K562 (cell line): Measurements from ENCODE around the gene CALR3. TPM values are rescaled to one million over a fixed set of nuclear protein-coding genes. Genes with fewer than 3 reads are reported as not detected.

Experiments
- E2F4 ChIP-seq: sonication (generic); formaldehyde crosslinking; IDR thresholded peaks from 2 replicates; pipeline ENCODE4 v1.8.0; 2022; ENCODE audit warnings: mild to moderate bottlenecking, low read depth, missing genetic modification reagents
- EP400 ChIP-seq: fragments of 450-650 bp; IDR thresholded peaks from 2 replicates; pipeline ENCODE4 v1.6.1; 2017; ENCODE audit warnings: antibody characterized with exemption, mild to moderate bottlenecking, moderate library complexity
- ETS2 ChIP-seq: IDR thresholded peaks from 2 replicates; pipeline ENCODE4 v1.6.1; 2016; ENCODE audit warnings: borderline replicate concordance, missing genetic modification characterization, mild to moderate bottlenecking, moderate library complexity, missing compliant biosample characterization; ENCODE audit not compliant: poor library complexity, severe bottlenecking
- FOXK2 ChIP-seq, 2 experiments: fragments of 450-650 bp; IDR thresholded peaks in 1 of 2; conservative IDR thresholded peaks in 1 of 2; 2 replicates each; pipeline ENCODE4 v1.6.1; 2016; ENCODE audit warnings: low read depth in 2 of 2, mild to moderate bottlenecking in 1 of 2
- MTA2 ChIP-seq: fragments of 450-650 bp; IDR thresholded peaks from 2 replicates; pipeline ENCODE4 v1.6.1; 2016; ENCODE audit warnings: low read depth
- NR2C1 ChIP-seq, 2 experiments: fragments of 450-650 bp; IDR thresholded peaks; 2 replicates each; pipeline ENCODE4 v1.6.1; 2017; ENCODE audit warnings: mild to moderate bottlenecking in 2 of 2, antibody characterized with exemption in 1 of 2, inconsistent platforms in 1 of 2, missing compliant biosample characterization in 1 of 2, missing genetic modification characterization in 1 of 2
- NR2C2 ChIP-seq, 2 experiments: fragments of 200-800 bp in 1 of 2; sonication (Bioruptor generic) in 1 of 2; sonication (generic) in 1 of 2; formaldehyde crosslinking in 1 of 2; IDR thresholded peaks; 2 replicates each; pipeline versions ENCODE4 v1.6.1 to v1.8.0; 2016 to 2022; ENCODE audit warnings: mild to moderate bottlenecking in 1 of 2, missing compliant biosample characterization in 1 of 2, missing genetic modification characterization in 1 of 2, missing genetic modification reagents in 1 of 2
- PTRF ChIP-seq: fragments of 450-650 bp; IDR thresholded peaks from 2 replicates; pipeline ENCODE4 v1.6.1; 2016; ENCODE audit warnings: mild to moderate bottlenecking, missing genetic modification characterization, missing compliant biosample characterization
- RAD21 ChIP-seq, 2 experiments: fragments of 250-450 bp in 1 of 2; fragments of 450-650 bp in 1 of 2; sonication (Bioruptor Pico) in 1 of 2; formaldehyde crosslinking in 1 of 2; IDR thresholded peaks in 1 of 2; conservative IDR thresholded peaks in 1 of 2; 2 replicates each; pipeline versions ENCODE4 v1.4.0 to v1.8.0; 2020 to 2022; ENCODE audit warnings: mild to moderate bottlenecking in 2 of 2, moderate library complexity in 1 of 2
- RFX5 ChIP-seq: IDR thresholded peaks from 2 replicates; pipeline ENCODE4 v1.6.1; 2011; ENCODE audit warnings: low read depth, mild to moderate bottlenecking, improper control_type of control experiment, low read length
- SETDB1 ChIP-seq: IDR thresholded peaks from one replicate; pipeline ENCODE4 v1.6.1; 2012; ENCODE audit warnings: low read length, control low read depth, inconsistent platforms
- SNIP1 ChIP-seq: fragments of 450-650 bp; IDR thresholded peaks from 2 replicates; pipeline ENCODE4 v1.7.1; 2017; ENCODE audit warnings: low read depth, mild to moderate bottlenecking
- SOX6 ChIP-seq: fragments of 450-650 bp; IDR thresholded peaks from 2 replicates; pipeline ENCODE4 v1.6.1; 2014; ENCODE audit warnings: mild to moderate bottlenecking
- THRAP3 ChIP-seq: fragments of 450-650 bp; IDR thresholded peaks from 2 replicates; pipeline ENCODE4 v1.6.1; 2016; ENCODE audit warnings: mild to moderate bottlenecking, inconsistent platforms, borderline replicate concordance
- ZNF175 ChIP-seq: fragments of 200-800 bp; sonication (Bioruptor generic); IDR thresholded peaks from 2 replicates; pipeline ENCODE4 v1.6.1; 2016; ENCODE audit warnings: low read depth, mild to moderate bottlenecking, missing genetic modification characterization, missing compliant biosample characterization
- ZNF224 ChIP-seq: sonication (generic); formaldehyde crosslinking; IDR thresholded peaks from 2 replicates; pipeline ENCODE4 v1.8.0; 2022; ENCODE audit warnings: mild to moderate bottlenecking, missing genetic modification reagents
- ZNF609 ChIP-seq: sonication (generic); formaldehyde crosslinking; IDR thresholded peaks from 2 replicates; pipeline ENCODE4 v1.8.1; 2023; ENCODE audit warnings: missing genetic modification reagents, mild to moderate bottlenecking, borderline replicate concordance
- polyA plus RNA-seq, 8 experiments: library from polyadenylated mRNA; depleted of rRNA in 4 of 8; stranded (reverse) in 5 of 8; unstranded in 3 of 8; fragments of >200 nt; fragmentation: Nextera tagmentation in 2 of 8; fragmentation: Illumina TruSeq in 1 of 8; extraction: Ambion mirVana in 2 of 8; extraction: Trizol in 1 of 8; gene quantifications; 2 replicates each; pipeline versions ENCODE4 v1.2.1 to v1.2.3, GENCODE V29; 2011 to 2014; ENCODE audit warnings: inconsistent platforms in 1 of 8, missing spikeins in 1 of 8
- total RNA-seq, 7 experiments: library from RNA; depleted of rRNA in 6 of 7; stranded (reverse); fragments of >200 nt in 6 of 7; fragmentation: Illumina TruSeq in 2 of 7; extraction: Trizol in 2 of 7; gene quantifications; 2 replicates each; pipeline versions ENCODE4 v1.2.1 to v1.2.3, GENCODE V29; 2011 to 2021; ENCODE audit warnings: low replicate concordance in 1 of 7
- TF ChIP-seq, protein P1 (sequence below): fragments of 250-450 bp; sonication (Bioruptor Pico); IDR thresholded peaks from 2 replicates; pipeline ENCODE4 v1.5.0; 2020; ENCODE audit warnings: mild to moderate bottlenecking
- TF ChIP-seq, protein P2 (sequence below): fragments of 250-450 bp; sonication (Bioruptor Pico); IDR thresholded peaks from 2 replicates; pipeline ENCODE4 v1.8.0; 2021; ENCODE audit warnings: borderline replicate concordance, mild to moderate bottlenecking, moderate library complexity; ENCODE audit not compliant: poor library complexity, severe bottlenecking

The CALR3 gene
- total and polyA plus RNA-seq, 9 of the 15 experiments (the other 6 are each of a cell fraction or from before 2014, with no cell fraction given), result 0.15 to 0.41 (median 0.22) TPM; not detected in 4

DNA sequence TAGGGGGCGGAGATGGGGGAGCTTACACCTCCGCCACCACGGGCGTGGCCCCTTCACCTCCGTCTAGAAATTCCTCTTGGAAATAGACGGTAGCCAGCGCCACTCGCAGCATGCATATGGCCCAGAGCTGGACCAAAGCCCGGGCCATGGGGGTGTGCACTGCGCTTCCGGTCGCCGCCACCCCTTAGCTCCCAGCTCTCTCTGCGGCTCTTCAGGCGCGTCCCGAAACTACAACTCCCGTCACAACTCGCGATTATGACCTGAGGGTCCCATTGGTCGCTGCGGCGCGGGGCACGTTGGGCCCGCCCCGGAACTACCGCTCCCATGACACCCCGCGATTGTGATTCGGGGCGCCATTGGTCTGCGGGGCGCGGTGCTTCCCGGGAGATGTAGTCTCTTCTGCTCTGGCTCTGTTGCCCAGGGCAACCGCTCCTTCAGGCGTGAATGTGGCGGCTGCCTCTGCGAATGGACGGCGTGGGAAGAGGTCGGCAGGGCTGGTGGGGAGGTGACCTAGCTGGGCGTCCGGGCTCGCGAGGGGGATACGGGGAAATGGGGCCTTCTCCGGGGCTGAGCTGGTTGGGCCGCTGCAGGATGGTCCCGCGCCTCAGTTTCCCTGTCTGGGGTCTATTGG lies at the start of gene CALR3, which contains the start of gene C19orf44 (continued):
- TF ChIP-seq ZNF175 (CRISPR knock-in tag), result peak; percentile 86
- TF ChIP-seq SETDB1, result no peak
- no peak for TF ChIP-seq ZNF609 (CRISPR knock-in tag)
- TF ChIP-seq SNIP1, result no peak
- no peak for TF ChIP-seq RFX5
- TF ChIP-seq NR2C1 (IDR thresholded peaks at IDR 0.05), result peak; percentile 95
- TF ChIP-seq NR2C1 (tag; IDR thresholded peaks at IDR 0.05), result peak; percentile 97
- TF ChIP-seq E2F4 (CRISPR knock-in tag), result no peak
- peak; percentile 11; the same call in 1 of the 2 replicates for TF ChIP-seq SOX6
- no peak for TF ChIP-seq ETS2
- no peak for TF ChIP-seq PTRF (tag)
- TF ChIP-seq RAD21 (CRISPR knock-in tag; conservative IDR thresholded peaks at IDR 0.05 in 1 of 2, IDR thresholded peaks at IDR 0.05 in 1 of 2), result peak in 1 of 2 experiments; percentile 30; a peak in 2 of 4 replicates
- no peak for TF ChIP-seq THRAP3
- TF ChIP-seq, protein P1, sequence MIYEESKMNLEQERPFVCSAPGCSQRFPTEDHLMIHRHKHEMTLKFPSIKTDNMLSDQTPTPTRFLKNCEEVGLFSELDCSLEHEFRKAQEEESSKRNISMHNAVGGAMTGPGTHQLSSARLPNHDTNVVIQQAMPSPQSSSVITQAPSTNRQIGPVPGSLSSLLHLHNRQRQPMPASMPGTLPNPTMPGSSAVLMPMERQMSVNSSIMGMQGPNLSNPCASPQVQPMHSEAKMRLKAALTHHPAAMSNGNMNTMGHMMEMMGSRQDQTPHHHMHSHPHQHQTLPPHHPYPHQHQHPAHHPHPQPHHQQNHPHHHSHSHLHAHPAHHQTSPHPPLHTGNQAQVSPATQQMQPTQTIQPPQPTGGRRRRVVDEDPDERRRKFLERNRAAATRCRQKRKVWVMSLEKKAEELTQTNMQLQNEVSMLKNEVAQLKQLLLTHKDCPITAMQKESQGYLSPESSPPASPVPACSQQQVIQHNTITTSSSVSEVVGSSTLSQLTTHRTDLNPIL (CRISPR knock-in tag), result no peak
- peak; percentile 67 for TF ChIP-seq EP400
- peak; percentile 94 for TF ChIP-seq NR2C2 (CRISPR knock-in tag; IDR thresholded peaks at IDR 0.05)
- TF ChIP-seq NR2C2 (tag; IDR thresholded peaks at IDR 0.05), result peak; percentile 98
- TF ChIP-seq FOXK2 (conservative IDR thresholded peaks at IDR 0.05 in 1 of 2, IDR thresholded peaks at IDR 0.05 in 1 of 2; ENCODE audit: low read depth in 2 of 2), result peak in 1 of 2 experiments; percentile 68; a peak in 3 of 4 replicates
- no peak for TF ChIP-seq MTA2
- TF ChIP-seq, protein P2, sequence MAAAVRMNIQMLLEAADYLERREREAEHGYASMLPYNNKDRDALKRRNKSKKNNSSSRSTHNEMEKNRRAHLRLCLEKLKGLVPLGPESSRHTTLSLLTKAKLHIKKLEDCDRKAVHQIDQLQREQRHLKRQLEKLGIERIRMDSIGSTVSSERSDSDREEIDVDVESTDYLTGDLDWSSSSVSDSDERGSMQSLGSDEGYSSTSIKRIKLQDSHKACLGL, result no peak
- no peak for TF ChIP-seq ZNF224
